AG09309 (cell line): ENCODE data around the gene CHCHD6.

ENCODE experiments used
- DNase-seq: peaks from one replicate; pipeline ENCODE4 v3.0.0-alpha.2; 2010; ENCODE audit warnings: low read depth
- H3K4me3 ChIP-seq: 2 replicates; pipeline ENCODE4 v1.5.1; 2011; ENCODE audit warnings: mild to moderate bottlenecking, low read depth, low read length, moderate library complexity; ENCODE audit not compliant: control insufficient read depth
- CTCF ChIP-seq: IDR thresholded peaks from 2 replicates; pipeline ENCODE4 v1.5.1; 2011; ENCODE audit warnings: mild to moderate bottlenecking, low read depth, low read length, inconsistent platforms; ENCODE audit not compliant: insufficient read depth, control insufficient read depth; ENCODE audit errors: missing control alignments

Gene CHCHD6

DNA sequence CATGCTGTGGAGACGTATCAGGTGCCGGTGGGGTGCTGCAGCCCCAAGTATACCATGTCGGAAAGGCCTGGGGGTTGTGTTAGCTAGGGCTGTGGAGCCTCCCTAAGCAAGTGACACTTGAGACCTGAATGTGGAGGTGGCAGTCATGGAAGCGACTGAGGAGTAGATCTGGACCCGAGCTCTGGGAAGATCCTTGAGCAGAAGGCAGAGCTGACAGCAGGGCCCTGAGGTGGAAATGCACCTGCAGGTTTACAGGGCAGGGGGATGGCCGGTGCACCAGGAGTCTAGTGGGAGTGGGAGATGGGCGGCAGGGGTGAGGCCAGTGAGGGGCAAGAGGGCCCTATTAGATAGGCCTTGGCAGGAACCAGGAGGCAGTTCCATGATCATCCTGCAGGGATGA, 187.1 kb downstream of the CHCHD6 start:
- no peak for TF ChIP-seq CTCF
- no peak overlapping the region for H3K4me3 ChIP-seq
- DNase-seq = no peak

DNA sequence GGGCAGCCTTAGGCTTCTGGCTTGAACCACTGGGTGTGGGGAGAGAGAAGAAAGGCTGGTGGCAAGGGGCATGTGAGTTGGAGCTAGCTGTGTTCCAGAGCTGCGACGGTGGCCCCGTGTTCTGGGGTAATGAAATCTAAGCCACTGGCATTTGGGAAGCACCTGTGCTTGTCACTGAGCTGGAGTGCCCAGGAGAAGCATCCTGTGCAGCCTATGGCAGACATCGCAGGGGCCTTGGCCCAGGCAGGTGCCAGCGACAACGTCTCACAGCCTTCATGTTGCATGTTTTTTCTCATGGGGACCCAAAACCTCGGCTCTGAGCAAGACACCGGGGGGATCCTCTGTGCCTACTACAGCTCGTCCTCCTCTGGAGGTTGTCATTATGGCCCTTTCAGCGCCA, 187.8 kb downstream of the CHCHD6 start:
- TF ChIP-seq CTCF = no peak
- no peak overlapping the region for H3K4me3 ChIP-seq
- no peak for DNase-seq

DNA sequence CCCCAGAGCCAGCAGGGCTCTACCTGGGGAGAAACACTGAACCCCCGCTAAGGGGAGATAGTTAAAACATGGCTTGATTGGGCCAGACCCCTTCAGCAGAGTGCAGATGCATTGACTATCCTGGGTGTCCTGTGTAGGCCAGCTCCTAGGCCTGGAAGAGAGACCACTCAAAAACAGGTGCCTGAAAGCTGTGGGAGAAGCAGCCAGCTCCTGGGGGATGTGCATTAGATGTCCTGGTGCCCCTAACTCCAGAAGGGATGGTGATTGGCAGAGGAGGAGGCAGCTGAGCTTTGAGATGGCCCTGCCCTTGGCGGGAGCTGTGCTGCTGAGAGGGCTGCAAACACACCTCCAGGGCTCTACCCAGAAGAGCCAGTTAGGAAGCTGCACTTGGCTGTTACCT, 189.6 kb downstream of the CHCHD6 start:
- DNase-seq = no peak
- TF ChIP-seq CTCF = no peak
- H3K4me3 ChIP-seq = no peak overlapping the region

GRCh38 chr3:126894475-126894874, 190.4 kb downstream of the CHCHD6 start:
- no peak for TF ChIP-seq CTCF
- no peak overlapping the region for H3K4me3 ChIP-seq
- no peak for DNase-seq

DNA sequence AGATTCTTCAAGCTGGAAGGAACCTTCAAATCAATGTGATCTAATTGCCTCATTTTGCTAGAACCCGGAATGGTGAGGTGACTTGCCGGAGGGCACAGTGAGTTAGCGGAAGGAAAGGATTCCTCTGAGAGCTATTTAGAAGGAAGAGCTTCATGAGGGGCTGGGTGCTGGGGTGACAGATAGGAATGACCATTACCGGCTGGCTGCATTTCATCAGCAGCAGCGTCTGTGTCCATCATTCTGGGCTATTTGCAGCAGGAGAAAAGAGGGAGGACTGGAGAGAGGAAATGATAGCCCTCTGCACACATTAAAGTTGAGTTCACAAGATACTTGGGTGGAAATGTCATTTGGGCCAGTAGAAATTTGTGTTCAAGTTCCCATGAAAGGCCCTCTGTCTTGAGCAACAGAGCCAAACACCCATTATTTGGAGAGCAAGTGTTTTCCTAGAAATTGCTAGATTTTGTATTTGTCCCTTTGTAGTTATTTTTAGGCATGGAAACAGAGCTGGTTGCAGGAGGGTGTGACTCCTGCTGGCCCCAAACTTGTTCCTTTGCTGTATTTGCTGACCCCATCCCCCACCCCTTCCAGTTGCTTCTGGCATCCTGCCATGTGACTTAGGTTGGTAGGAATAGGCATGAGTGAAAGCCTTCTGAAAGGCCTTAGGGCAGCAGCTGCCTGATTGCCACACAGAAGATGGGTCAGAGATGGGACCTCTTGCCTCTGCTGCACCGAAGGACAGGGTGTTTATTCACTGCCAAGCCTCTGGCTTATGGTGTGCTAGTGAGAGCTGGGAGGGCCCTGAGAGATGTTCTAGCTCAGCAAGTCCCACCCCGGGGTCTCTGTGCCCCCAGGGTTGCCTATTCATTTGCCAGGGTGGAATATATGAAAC, 191.4 kb downstream of the CHCHD6 start:
- H3K4me3 ChIP-seq = no peak overlapping the region
- DNase-seq = no peak
- no peak for TF ChIP-seq CTCF

DNA sequence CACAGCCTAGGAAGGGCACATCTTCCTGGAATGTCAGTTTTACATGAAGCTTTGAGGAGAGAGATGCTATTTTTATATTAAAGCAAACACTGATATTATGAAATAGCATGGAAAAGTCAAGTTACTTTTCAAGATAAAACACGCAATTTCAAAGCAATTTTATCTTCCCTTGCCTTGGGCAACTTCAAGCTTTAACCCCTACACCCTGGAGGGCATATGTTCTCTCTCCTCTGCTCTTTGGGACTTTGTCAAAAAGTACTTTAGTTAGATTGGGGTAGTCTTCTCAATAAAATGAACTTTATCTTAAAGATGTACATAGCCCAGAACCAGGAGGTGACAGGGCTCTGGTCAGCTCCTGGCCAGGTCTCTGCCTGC, 192.0 kb downstream of the CHCHD6 start:
- DNase-seq = no peak
- TF ChIP-seq CTCF = no peak
- H3K4me3 ChIP-seq = no peak overlapping the region
